AG10803 (cell line): Measurements from ENCODE around the gene PARD3.

Experiments used
- DNase-seq: peaks from one replicate; pipeline ENCODE4 v3.0.0; 2010; ENCODE audit warnings: low read depth
- H3K4me3 ChIP-seq: 2 replicates; pipeline ENCODE4 v1.5.1; 2011; ENCODE audit warnings: mild to moderate bottlenecking, low read length, control low read depth
- TF ChIP-seq, protein P1 (sequence below): conservative IDR thresholded peaks from 2 replicates; pipeline ENCODE4 v1.5.1; 2011; ENCODE audit warnings: mild to moderate bottlenecking, low read length, control low read depth, inconsistent platforms

The PARD3 gene

GRCh38 chr10:34464591-34464990, 350.5 kb downstream of the PARD3 start:
- no peak overlapping the region for H3K4me3 ChIP-seq
- TF ChIP-seq, protein P1, sequence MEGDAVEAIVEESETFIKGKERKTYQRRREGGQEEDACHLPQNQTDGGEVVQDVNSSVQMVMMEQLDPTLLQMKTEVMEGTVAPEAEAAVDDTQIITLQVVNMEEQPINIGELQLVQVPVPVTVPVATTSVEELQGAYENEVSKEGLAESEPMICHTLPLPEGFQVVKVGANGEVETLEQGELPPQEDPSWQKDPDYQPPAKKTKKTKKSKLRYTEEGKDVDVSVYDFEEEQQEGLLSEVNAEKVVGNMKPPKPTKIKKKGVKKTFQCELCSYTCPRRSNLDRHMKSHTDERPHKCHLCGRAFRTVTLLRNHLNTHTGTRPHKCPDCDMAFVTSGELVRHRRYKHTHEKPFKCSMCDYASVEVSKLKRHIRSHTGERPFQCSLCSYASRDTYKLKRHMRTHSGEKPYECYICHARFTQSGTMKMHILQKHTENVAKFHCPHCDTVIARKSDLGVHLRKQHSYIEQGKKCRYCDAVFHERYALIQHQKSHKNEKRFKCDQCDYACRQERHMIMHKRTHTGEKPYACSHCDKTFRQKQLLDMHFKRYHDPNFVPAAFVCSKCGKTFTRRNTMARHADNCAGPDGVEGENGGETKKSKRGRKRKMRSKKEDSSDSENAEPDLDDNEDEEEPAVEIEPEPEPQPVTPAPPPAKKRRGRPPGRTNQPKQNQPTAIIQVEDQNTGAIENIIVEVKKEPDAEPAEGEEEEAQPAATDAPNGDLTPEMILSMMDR: no peak
- no peak for DNase-seq

GRCh38 chr10:34464000-34464399, 351.1 kb downstream of the PARD3 start:
- TF ChIP-seq, protein P1: no peak
- DNase-seq: no peak
- H3K4me3 ChIP-seq: no peak overlapping the region

DNA sequence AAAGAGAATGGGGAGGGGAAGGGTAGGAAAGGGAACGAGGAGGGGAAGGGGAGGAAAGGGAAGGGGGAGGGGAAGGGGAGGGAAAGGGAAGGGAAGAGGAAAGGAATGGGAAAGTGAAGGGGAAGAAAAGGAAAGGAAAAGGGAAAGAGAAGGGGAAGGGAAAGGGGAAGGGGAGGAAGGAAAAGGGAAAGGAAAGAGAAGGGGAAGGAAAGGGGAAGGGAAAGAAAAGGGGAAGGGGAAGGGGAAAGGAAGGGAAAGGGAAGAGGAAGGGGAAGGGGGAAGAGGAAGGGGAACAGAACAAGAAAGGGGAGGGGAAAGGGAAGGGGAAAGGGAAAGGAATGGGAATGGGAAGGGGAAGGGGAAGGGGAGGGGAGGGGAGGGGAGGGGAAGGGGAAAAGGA, 352.1 kb downstream of the PARD3 start:
- TF ChIP-seq, protein P1: no peak
- no peak overlapping the region for H3K4me3 ChIP-seq
- no peak for DNase-seq

DNA sequence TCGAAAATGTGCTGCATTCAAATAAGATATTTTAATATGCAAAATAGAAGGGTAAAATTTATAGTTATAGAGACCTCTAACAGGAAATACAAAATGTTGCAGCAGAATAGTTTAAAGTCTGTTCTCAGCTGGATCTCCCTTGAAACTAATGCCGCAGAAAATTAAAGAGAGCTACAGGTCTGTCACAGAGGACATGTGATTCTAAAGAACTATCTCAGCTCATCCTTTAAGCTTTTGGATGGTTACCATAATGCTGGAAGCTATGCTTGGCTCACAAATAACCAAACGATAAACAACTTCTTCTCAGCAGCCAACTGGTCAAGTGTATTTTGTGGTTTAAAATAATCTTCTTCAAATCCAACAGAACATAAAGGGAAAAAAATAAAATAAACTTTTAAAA, 353.0 kb downstream of the PARD3 start:
- TF ChIP-seq, protein P1: no peak
- no peak overlapping the region for H3K4me3 ChIP-seq
- DNase-seq: no peak

DNA sequence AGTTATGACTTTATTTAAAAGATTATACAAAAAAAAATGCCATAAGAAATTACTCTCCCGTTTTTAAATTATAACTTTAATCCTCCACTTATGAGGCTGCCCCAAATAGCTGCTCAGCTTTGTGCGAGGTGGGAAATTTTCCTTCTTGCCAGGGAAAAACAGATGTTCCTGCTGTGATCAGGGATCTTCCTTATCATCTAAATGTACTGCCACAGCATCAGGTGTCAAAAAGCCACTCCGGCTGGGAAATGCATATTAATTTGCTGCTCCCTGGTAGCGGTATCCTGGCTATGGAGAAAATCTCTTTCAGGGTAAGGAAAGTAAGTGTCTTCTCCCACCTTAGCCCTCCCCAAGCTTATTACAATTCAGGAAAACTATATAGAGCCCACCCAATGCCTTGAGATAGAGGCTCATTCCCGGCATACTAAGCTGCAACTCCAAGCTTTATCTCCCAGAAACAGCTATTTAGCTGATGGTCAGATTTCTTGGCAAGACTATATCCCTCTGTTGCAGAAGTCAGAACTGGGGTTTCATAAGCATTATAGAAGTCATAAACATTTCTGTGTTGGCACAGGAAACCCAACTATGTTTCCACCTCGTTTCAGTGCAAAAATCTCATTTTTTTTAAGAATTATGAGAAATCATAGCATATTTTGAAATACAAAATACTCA, 360.4 kb downstream of the PARD3 start:
- peak; percentile 14 for DNase-seq
- no peak overlapping the region for H3K4me3 ChIP-seq
- TF ChIP-seq, protein P1: no peak

DNA sequence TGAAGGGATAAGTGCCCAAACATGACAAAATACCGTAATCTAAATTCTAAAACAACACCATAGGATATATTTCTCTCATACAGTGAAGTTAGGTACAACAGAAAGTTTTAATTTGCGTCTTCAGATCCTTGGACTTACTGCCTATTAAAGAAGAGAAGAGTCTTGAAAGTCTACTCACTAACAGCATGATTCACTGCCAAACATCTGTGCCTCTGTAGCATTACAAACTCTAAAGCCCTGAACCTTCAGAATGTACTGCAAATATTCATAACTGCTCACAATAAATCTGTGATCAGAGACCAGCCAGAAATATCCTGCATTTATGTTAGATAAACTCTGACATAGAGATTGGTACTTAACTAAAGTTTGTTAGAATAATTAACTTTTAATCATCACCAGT, 365.3 kb downstream of the PARD3 start:
- no peak overlapping the region for H3K4me3 ChIP-seq
- TF ChIP-seq, protein P1: no peak
- DNase-seq: peak; percentile 37

DNA sequence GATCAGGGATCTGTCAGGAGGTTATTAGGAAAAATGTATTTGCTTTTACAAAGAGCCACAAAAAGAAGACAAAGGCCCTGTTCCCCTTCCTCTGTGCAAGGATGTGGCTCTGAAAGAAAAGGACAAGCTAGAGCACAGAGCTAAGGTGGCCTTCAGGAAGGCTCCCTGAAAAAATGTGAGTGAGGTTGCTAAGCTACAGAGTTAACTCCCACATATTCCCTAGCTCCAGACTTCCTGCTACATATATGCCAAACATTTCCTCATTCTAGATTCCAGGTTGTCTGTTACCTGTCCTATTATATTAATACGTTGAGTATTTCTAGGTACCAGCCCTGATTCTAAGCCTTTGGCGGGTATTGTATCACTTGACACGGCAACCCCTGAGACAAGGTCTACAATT, 369.0 kb downstream of the PARD3 start:
- no peak overlapping the region for H3K4me3 ChIP-seq
- TF ChIP-seq, protein P1: no peak
- DNase-seq: no peak
